GM19467 (cell line): Measurements from ENCODE around the gene ASPSCR1.
"Not testable (repeated sequence)": the region's sequence is repeated elsewhere in the genome, so short reads cannot be mapped to it uniquely, and the experiment has no call there.

Experiments used
- ATAC-seq: cut with Tn5 transposase; IDR thresholded peaks from one replicate; pipeline ENCODE4 v1.9.1; 2021; ENCODE audit warnings: mild to moderate bottlenecking, moderate library complexity; ENCODE audit not compliant: unreplicated experiment

ASPSCR1 gene

GRCh38 chr17:81941484-81942166 is 35.8 kb upstream of the ASPSCR1 start:
- no peak for ATAC-seq

GRCh38 chr17:81942167-81942553 is 35.3 kb upstream of the ASPSCR1 start:
- ATAC-seq: no peak

GRCh38 chr17:81944858-81945257 is 32.6 kb upstream of the ASPSCR1 start:
- ATAC-seq: no peak

- ATAC-seq: no peak
Measured at GRCh38 chr17:81947189-81947588, 30.2 kb upstream of the ASPSCR1 start, which contains the start of gene MYADML2. Gene MYADML2 (minus strand): TSS chr17:81947233. CDS start chr17:81941741, 5,492 bp downstream.

GRCh38 chr17:81948635-81949378 is 28.6 kb upstream of the ASPSCR1 start:
- ATAC-seq: no peak

- no peak for ATAC-seq
Measured at GRCh38 chr17:81950501-81950900, 26.9 kb upstream of the ASPSCR1 start.

- ATAC-seq: no peak
Measured at GRCh38 chr17:81951785-81952684, 25.4 kb upstream of the ASPSCR1 start.

GRCh38 chr17:81952792-81953228 is 24.6 kb upstream of the ASPSCR1 start:
- ATAC-seq: no peak

GRCh38 chr17:81953443-81953842 is 24.0 kb upstream of the ASPSCR1 start:
- not testable (repeated sequence) for ATAC-seq

- ATAC-seq: no peak
Measured at GRCh38 chr17:81954131-81955057, 23.0 kb upstream of the ASPSCR1 start.

GRCh38 chr17:81955058-81955681 is 22.3 kb upstream of the ASPSCR1 start:
- no peak for ATAC-seq

- ATAC-seq: no peak
Measured at GRCh38 chr17:81955756-81956544, 21.5 kb upstream of the ASPSCR1 start.

- ATAC-seq: no peak
Measured at GRCh38 chr17:81956607-81957589, 20.5 kb upstream of the ASPSCR1 start.

GRCh38 chr17:81957691-81958432 is 19.6 kb upstream of the ASPSCR1 start:
- ATAC-seq: no peak

GRCh38 chr17:81958633-81959342 is 18.6 kb upstream of the ASPSCR1 start:
- ATAC-seq: no peak

GRCh38 chr17:81959362-81960129 is 17.9 kb upstream of the ASPSCR1 start:
- ATAC-seq: no peak
